Neural progenitor cell (in vitro differentiated cells): Measurements from ENCODE around the gene MAGI1.

ENCODE experiments used
- EZH2 ChIP-seq: fragments of 200-600 bp; sonication (generic); IDR thresholded peaks from 2 replicates; pipeline ENCODE4 v1.6.1; 2017; ENCODE audit warnings: antibody characterized with exemption, mild to moderate bottlenecking, moderate library complexity
- EZH2phosphoT487 ChIP-seq: fragments of 200-600 bp; sonication (generic); IDR thresholded peaks from 2 replicates; pipeline ENCODE4 v1.6.1; 2017; ENCODE audit warnings: antibody characterized with exemption
- TF ChIP-seq, protein P1 (sequence below): fragments of 200-600 bp; sonication (generic); IDR thresholded peaks from 2 replicates; pipeline ENCODE4 v1.5.1; 2017; ENCODE audit warnings: antibody characterized with exemption, mild to moderate bottlenecking

DNA sequence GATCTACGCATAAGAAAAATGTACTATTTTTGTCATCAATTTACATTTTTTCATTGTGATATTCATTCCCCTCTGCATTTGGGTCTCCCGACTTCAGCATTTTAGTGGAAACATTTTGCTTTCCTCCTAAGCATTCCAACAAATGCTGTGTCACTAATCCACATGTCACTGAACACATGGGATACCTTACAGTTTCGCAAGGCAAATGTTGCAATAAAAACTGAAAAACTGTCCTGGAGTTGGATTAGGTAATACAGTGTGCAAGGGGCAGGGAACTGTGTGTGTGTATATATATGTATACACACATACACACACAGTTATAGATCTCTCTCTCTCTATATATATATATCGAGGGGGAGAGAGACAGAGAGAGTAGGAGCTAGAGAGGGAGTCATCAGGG is 632.2 kb downstream of the MAGI1 start:
- no peak for TF ChIP-seq EZH2phosphoT487
- TF ChIP-seq, protein P1, sequence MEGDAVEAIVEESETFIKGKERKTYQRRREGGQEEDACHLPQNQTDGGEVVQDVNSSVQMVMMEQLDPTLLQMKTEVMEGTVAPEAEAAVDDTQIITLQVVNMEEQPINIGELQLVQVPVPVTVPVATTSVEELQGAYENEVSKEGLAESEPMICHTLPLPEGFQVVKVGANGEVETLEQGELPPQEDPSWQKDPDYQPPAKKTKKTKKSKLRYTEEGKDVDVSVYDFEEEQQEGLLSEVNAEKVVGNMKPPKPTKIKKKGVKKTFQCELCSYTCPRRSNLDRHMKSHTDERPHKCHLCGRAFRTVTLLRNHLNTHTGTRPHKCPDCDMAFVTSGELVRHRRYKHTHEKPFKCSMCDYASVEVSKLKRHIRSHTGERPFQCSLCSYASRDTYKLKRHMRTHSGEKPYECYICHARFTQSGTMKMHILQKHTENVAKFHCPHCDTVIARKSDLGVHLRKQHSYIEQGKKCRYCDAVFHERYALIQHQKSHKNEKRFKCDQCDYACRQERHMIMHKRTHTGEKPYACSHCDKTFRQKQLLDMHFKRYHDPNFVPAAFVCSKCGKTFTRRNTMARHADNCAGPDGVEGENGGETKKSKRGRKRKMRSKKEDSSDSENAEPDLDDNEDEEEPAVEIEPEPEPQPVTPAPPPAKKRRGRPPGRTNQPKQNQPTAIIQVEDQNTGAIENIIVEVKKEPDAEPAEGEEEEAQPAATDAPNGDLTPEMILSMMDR: no peak
- no peak for TF ChIP-seq EZH2
